GM12873 (cell line): ENCODE results near the gene DRAM1.

ENCODE experiments used
- TF ChIP-seq, protein P1 (sequence below): IDR thresholded peaks from 2 replicates; pipeline ENCODE4 v1.5.1; 2012; ENCODE audit warnings: low read depth, mild to moderate bottlenecking, moderate library complexity, low read length, control low read depth; ENCODE audit not compliant: insufficient read depth; ENCODE audit errors: missing control alignments

DRAM1 gene

DNA sequence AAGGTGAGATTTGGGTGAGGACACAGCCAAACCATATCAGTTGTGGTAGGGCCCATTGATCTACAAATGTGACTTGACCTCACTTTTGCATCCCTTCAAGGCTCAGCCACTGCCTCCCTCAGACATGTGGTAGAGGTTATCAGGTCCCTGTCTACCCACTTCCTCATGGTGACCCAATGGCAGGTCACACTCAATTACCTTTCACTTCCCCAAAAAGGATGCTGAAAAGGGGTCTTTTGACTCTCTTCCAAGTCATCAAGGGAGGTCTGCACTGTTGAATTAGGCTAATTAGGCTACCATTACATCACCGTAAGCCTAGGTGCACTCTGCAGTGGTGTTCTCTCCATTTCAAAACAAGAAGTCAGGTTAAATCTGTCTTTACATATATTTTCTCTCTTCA is 22.6 kb upstream of the DRAM1 start:
- TF ChIP-seq, protein P1, sequence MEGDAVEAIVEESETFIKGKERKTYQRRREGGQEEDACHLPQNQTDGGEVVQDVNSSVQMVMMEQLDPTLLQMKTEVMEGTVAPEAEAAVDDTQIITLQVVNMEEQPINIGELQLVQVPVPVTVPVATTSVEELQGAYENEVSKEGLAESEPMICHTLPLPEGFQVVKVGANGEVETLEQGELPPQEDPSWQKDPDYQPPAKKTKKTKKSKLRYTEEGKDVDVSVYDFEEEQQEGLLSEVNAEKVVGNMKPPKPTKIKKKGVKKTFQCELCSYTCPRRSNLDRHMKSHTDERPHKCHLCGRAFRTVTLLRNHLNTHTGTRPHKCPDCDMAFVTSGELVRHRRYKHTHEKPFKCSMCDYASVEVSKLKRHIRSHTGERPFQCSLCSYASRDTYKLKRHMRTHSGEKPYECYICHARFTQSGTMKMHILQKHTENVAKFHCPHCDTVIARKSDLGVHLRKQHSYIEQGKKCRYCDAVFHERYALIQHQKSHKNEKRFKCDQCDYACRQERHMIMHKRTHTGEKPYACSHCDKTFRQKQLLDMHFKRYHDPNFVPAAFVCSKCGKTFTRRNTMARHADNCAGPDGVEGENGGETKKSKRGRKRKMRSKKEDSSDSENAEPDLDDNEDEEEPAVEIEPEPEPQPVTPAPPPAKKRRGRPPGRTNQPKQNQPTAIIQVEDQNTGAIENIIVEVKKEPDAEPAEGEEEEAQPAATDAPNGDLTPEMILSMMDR: no peak

DNA sequence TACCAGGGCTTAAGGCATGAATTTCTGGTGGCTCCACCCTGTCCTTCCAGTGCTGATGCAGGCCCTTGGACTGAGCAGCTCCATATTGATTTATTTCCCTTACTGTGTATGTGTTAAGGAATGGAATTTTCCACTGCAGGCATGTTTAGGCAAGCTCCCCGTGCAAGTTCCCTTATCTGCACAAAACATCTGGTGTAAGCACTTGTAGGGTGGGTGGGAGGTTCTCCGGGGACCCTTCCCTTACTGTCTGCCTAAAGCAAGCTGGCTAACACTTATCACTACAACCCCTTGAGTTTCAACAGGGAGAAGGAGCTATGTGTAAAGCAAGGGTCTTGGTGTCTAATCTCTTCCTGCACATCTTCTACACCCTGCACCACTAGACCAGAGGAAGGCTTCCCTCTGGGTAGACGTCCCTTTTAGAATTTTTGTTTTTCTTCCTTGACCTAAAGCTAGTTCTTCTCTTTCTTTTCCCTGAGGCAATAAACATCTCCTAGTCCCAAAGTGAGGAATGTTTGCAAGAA is 22.0 kb upstream of the DRAM1 start:
- TF ChIP-seq, protein P1: no peak

DNA sequence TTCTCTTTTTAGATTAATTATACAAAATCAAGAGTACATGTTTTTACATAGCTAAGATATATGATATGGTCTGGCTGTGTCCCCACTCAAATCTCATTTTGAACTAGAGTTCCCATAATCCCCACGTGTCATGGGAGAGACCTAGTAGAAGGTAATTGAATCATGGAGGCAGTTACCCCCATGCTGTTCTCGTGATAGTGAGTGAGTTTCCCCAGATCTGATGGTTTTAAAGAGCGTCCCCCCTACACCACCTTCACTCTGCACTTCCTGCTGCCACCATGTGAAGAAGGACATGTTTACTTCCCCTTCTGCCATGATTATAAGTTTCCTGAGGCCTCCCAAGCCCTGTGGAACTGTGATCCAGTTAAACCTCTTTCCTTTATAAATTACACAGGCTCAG is 21.4 kb upstream of the DRAM1 start:
- TF ChIP-seq, protein P1: no peak

DNA sequence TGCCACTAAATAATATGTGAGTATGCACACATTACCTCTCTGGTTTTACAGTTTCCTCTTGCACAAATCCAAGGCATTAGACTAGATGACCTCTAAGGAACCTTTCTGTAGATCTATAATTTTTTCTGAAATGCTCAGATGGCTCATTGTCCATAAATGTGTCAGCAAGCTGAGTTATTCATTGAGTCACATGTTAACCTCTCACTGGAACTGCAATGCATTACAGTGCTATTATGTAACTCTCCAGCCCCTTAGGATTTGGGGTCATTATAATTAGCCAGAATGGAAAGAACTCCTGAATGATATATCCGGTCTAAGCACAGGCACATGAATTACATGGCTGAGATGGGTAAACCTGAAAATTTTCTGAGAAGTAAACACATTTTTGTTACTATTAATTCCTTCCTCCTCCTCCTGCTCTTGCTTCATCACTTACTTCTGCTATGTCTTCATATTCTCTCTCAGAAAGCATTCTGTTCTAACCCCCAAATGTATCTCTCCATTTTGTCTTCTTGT is 20.3 kb upstream of the DRAM1 start:
- TF ChIP-seq, protein P1: no peak

DNA sequence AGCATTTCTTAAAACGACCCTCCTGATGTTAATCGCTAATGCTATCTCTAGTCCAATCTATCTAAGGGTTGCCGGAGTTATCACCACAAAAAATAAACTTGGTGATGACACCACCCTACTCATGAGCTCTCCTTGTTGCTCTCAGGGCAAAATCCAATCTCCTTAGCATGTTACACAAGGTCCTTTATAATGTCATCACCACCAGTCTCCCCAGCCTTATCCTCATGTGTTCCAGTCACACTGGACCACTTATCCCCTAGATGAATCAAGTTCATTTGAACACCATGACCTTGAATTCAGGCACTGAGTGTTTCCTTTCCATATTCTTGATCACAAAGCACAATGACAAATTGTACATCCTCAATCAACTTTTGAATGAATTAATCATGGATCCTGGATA is 19.0 kb upstream of the DRAM1 start:
- TF ChIP-seq, protein P1: no peak

DNA sequence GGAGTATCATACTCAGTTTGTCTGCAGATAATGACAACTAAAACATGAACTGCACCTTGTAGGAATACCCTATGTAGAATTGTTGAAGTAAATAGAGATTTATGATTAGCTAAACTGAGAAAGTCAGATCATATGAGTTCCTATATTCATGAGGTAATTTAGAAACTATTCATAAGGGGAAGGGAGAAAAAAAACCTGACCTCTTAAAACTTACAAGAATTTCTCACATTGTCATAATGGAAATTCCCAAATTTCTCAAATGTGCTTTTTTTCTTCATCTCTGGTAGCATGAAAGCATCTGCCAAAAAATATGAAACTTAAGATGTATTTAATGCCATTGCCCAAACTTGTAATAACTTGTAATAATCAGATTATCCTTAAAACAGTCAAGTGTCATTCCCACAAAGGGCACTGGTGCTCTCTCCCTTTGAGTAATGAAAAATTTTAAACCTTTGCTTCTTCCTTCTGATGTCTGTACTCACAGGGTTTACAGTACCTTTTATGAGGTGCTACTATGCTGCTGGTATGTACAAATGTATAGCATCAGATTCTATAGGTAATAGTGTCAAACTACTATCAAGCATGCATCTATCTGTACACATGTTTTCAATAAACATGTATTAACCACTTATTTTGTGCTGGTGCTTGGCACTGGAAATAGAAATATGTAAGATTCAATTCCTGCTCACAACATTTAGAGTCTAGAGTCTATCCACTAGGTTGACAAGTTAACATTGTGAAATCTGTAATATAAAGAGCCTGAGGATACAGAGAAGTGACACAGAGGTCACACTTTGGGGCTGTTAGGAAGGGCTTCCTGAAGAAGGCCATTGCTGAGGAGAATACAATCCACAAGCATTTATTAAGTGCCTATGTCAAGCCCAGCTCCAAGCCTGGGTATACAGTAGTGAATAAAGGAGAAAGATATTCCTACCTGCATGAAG is 17.4 kb upstream of the DRAM1 start:
- TF ChIP-seq, protein P1: no peak

DNA sequence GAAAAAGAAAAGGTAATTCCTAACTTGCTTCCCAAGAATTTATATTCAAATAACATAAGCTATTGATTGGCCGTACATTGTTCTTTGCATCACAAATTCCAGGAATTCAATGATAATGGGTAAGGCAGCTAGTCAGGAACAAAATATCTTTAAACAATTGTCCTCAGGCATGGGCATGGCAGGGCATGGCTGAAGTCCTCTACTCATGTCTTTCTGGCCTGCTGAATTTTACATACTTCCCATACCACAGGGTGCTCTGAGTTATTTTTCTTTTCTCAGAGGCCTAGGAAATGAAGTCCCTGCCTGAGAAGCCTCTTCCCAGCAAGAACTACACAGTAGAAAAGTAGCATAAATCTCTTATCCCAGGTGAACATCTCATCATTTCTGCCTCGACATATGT is 15.1 kb upstream of the DRAM1 start:
- TF ChIP-seq, protein P1: no peak
